ENCODE results near the gene NPAS3.

DNA sequence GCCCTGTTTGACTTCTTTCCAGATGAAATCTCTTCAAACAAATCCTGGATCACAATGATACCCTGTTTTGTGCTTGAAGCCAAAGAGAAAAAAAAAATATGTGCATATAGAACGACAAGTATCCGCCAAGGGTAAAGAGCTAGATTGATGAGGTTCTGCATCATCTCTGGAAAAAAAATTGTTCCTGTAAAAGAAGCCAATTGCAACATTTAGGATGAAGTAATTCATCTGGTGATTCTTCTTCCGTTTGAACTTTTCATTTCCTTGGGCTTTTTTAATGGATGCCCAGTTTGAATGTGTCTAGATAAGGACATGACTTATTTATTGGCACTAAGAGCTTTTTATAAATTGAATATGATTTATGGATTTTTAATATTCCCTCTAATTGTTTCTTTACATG, 38.1 kb upstream of the NPAS3 start:
- TF ChIP-seq RXRA (IDR thresholded peaks at IDR 0.05; ENCODE audit: insufficient read depth, low read depth, low read length), result no peak
- TF ChIP-seq, protein P1, sequence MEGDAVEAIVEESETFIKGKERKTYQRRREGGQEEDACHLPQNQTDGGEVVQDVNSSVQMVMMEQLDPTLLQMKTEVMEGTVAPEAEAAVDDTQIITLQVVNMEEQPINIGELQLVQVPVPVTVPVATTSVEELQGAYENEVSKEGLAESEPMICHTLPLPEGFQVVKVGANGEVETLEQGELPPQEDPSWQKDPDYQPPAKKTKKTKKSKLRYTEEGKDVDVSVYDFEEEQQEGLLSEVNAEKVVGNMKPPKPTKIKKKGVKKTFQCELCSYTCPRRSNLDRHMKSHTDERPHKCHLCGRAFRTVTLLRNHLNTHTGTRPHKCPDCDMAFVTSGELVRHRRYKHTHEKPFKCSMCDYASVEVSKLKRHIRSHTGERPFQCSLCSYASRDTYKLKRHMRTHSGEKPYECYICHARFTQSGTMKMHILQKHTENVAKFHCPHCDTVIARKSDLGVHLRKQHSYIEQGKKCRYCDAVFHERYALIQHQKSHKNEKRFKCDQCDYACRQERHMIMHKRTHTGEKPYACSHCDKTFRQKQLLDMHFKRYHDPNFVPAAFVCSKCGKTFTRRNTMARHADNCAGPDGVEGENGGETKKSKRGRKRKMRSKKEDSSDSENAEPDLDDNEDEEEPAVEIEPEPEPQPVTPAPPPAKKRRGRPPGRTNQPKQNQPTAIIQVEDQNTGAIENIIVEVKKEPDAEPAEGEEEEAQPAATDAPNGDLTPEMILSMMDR (IDR thresholded peaks at IDR 0.05; ENCODE audit: control extremely low read depth in 1 of 3, insufficient read depth in 1 of 3, low read depth in 1 of 3, low read length in 3 of 3), result no peak
- TF ChIP-seq POLR2AphosphoS5 (IDR thresholded peaks at IDR 0.05; ENCODE audit: low read depth, low read length), result no peak
- no peak for TF ChIP-seq JUND (IDR thresholded peaks at IDR 0.05; ENCODE audit: low read length)
- no peak for TF ChIP-seq EZH2 (IDR thresholded peaks at IDR 0.05; ENCODE audit: low read depth, low read length, severe bottlenecking)
- TF ChIP-seq ZNF274 (IDR thresholded peaks at IDR 0.05; ENCODE audit: borderline replicate concordance, extremely low read depth, low read length), result no peak

All from H1 (cell line).